Fibroblast of skin of left biceps (primary cell): ENCODE data around the gene ENPP3.
"Not testable (repeated sequence)": the region's sequence is repeated elsewhere in the genome, so short reads cannot be mapped to it uniquely, and the experiment has no call there.

Experiments
- DNase-seq, 2 experiments: peaks; one replicate each; pipeline ENCODE4 v3.0.0-alpha.2; 2013; ENCODE audit warnings: low read depth in 2 of 2

The ENPP3 gene

GRCh38 chr6:131685266-131685780 lies 48.2 kb downstream of the ENPP3 start:
- no peak for DNase-seq

GRCh38 chr6:131687022-131687421 lies 49.9 kb downstream of the ENPP3 start:
- no peak for DNase-seq

GRCh38 chr6:131688286-131688685 lies 51.2 kb downstream of the ENPP3 start:
- no peak for DNase-seq

- no peak for DNase-seq
Measured at GRCh38 chr6:131692031-131692430, 54.9 kb downstream of the ENPP3 start.

- no peak for DNase-seq
Measured at GRCh38 chr6:131692589-131692988, 55.5 kb downstream of the ENPP3 start.

- no peak for DNase-seq
Measured at GRCh38 chr6:131693384-131693783, 56.3 kb downstream of the ENPP3 start.

GRCh38 chr6:131694832-131695426 lies 57.8 kb downstream of the ENPP3 start:
- peak; percentile 27 to 44 for DNase-seq

- no peak for DNase-seq
Measured at GRCh38 chr6:131696956-131697355, 59.9 kb downstream of the ENPP3 start.

- DNase-seq = not testable (repeated sequence)
Measured at GRCh38 chr6:131700851-131701250, 63.7 kb downstream of the ENPP3 start.

- not testable (repeated sequence) for DNase-seq
Measured at GRCh38 chr6:131703905-131704304, 66.8 kb downstream of the ENPP3 start.

GRCh38 chr6:131710917-131711316 lies 73.8 kb downstream of the ENPP3 start, which contains the start of gene CTAGE9:
Gene CTAGE9, minus strand, starts transcription at chr6:131711017. Its CDS starts 0 bp downstream, at chr6:131711017.
- DNase-seq = not testable (repeated sequence)

- not testable (repeated sequence) for DNase-seq
Measured at GRCh38 chr6:131715567-131715966, 78.5 kb downstream of the ENPP3 start.

- DNase-seq = no peak
Measured at GRCh38 chr6:131717836-131718542, 80.9 kb downstream of the ENPP3 start.

GRCh38 chr6:131721161-131721560 lies 84.1 kb downstream of the ENPP3 start:
- no peak for DNase-seq

- DNase-seq = no peak
Measured at GRCh38 chr6:131724114-131724513, 87.0 kb downstream of the ENPP3 start.

GRCh38 chr6:131727467-131727866 lies 90.4 kb downstream of the ENPP3 start:
- no peak for DNase-seq

- no peak for DNase-seq
Measured at GRCh38 chr6:131727868-131728267, 90.8 kb downstream of the ENPP3 start.

GRCh38 chr6:131728296-131728939 lies 91.3 kb downstream of the ENPP3 start:
- no peak for DNase-seq

GRCh38 chr6:131729550-131729949 lies 92.4 kb downstream of the ENPP3 start:
- no peak for DNase-seq

GRCh38 chr6:131730264-131730663 lies 93.2 kb downstream of the ENPP3 start:
- DNase-seq = no peak

- DNase-seq = no peak
Measured at GRCh38 chr6:131731224-131731623, 94.1 kb downstream of the ENPP3 start.

- DNase-seq = peak; percentile 18 to 28
Measured at GRCh38 chr6:131733376-131734016, 96.4 kb downstream of the ENPP3 start.
